ENCODE data around the gene TBCD.

Gene TBCD

DNA sequence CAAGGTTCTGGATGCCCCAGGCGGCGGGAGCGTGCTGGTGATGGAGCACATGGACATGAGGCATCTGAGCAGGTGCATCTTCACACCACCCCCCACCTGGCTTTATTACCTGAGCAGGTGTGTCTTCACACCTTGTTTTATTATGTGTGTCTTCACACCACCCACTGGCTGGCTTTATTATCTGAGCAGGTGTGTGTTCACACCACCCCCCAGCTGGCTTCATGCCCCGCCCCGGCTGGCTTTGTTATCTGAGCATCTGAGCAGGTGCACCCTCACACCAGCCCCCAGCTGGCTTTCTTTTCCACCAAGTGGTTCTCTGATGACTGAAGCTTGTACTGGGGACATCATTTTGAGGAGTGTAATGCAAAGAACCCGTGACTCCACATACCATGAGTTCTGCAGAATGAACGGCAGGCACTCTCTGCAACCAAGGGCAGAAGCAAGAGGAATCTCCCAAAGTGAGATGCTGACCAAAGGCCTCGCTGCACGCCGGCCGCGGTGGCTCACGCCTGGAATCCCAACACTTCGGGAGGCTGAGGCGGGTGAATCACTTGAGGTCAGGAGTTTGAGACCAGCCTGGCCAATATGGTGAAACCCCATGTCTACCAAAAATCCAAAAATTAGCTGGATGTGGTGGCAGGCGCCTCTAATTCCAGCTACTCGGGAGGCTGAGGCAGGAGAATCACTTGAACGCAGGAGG lies 32.7 kb upstream of the TBCD start:
- TF ChIP-seq, protein P1, sequence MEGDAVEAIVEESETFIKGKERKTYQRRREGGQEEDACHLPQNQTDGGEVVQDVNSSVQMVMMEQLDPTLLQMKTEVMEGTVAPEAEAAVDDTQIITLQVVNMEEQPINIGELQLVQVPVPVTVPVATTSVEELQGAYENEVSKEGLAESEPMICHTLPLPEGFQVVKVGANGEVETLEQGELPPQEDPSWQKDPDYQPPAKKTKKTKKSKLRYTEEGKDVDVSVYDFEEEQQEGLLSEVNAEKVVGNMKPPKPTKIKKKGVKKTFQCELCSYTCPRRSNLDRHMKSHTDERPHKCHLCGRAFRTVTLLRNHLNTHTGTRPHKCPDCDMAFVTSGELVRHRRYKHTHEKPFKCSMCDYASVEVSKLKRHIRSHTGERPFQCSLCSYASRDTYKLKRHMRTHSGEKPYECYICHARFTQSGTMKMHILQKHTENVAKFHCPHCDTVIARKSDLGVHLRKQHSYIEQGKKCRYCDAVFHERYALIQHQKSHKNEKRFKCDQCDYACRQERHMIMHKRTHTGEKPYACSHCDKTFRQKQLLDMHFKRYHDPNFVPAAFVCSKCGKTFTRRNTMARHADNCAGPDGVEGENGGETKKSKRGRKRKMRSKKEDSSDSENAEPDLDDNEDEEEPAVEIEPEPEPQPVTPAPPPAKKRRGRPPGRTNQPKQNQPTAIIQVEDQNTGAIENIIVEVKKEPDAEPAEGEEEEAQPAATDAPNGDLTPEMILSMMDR (IDR thresholded peaks at IDR 0.05; ENCODE audit: control insufficient read depth, extremely low read depth, insufficient read depth), result no peak
- no peak for DNase-seq (ENCODE audit: low read depth)
- H3K4me3 ChIP-seq (ENCODE audit: low read depth, low read length), result no peak overlapping the region

DNA sequence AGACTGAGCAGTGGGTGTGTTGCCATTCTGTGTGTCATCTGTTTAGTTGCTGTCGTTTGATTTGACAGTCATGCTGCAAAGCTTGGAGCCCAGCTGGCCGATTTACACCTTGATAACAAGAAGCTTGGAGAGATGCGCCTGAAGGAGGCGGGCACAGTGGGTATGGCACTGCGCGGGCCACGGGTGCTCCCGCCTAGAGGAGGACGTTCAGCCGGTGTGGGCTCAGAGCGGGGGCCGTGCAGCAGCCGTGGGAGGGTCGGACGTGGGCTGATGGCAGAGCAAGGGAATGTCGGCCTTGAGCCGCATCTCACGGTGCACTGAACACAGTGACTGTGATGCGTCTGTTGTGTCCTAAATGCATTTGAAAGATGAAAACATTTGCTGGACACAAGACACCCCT lies 31.7 kb upstream of the TBCD start:
- DNase-seq (ENCODE audit: low read depth), result no peak
- TF ChIP-seq, protein P1 (IDR thresholded peaks at IDR 0.05; ENCODE audit: control insufficient read depth, extremely low read depth, insufficient read depth), result no peak
- H3K4me3 ChIP-seq (ENCODE audit: low read depth, low read length), result no peak overlapping the region

DNA sequence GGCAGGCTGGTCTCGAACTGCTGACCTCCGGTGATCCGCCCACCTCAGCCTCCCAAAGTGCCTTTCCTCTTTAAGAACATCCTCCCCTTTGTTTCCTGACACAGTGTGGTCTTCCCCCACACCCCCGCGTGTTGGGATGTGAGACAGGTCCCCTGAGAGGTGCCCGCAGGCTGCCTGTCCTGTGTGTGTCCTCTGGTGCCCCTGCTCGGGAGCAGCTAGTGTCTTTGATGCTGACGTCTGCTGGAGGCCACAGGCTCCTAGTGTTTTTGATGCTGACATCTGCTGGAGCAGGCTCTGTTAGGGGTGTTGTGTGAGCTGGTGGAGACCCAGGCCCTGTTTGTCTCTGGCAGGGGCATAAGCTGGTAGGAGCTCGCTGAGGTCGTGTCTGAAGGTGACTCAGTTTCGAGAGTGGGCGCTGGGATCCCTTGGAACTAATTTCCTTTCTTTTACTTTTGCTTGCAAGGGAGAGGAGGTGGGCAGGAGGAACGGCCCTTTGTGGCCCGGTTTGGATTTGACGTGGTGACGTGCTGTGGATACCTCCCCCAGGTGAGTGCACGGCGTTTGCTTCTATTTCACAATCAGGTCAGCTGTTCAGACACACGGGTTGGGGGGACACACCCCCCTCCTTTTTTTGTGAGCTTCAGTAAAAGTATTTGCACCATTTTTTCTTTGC lies 29.4 kb upstream of the TBCD start:
- H3K4me3 ChIP-seq (ENCODE audit: low read depth, low read length), result no peak overlapping the region
- DNase-seq (ENCODE audit: low read depth), result no peak
- TF ChIP-seq, protein P1 (IDR thresholded peaks at IDR 0.05; ENCODE audit: control insufficient read depth, extremely low read depth, insufficient read depth), result no peak

DNA sequence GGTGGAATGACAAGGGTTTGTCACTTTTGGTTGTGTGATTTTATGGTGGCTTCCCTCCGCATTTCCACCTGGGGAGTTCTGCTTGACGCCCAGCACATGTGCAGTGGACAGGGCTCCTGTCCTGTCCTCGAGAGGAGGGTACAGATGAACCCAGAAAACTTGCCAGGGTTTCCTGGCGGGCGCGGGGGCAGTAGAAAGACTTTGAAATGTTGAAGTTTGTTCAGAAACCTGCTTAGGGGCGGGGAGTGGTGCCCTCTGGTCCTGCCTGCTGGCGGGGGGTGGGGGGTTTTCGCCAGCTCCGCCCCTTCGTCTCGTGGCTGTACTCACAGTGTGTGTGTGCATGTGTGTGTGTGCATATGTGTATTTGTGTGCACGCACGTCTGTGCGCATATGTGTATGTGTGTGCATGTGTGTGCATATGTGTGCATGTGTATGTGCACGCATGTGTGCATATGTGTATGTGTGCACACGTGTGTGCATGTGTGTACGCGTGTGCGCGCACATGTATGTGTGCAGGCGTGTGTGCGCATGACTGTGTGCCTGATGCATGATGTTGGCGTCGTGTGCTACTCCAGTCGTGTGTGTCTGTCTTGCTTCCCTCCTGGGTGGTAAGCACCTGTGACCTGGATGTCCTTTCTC lies 28.6 kb upstream of the TBCD start:
- no peak overlapping the region for H3K4me3 ChIP-seq (ENCODE audit: low read depth, low read length)
- TF ChIP-seq, protein P1 (IDR thresholded peaks at IDR 0.05; ENCODE audit: control insufficient read depth, extremely low read depth, insufficient read depth), result no peak
- no peak for DNase-seq (ENCODE audit: low read depth)

DNA sequence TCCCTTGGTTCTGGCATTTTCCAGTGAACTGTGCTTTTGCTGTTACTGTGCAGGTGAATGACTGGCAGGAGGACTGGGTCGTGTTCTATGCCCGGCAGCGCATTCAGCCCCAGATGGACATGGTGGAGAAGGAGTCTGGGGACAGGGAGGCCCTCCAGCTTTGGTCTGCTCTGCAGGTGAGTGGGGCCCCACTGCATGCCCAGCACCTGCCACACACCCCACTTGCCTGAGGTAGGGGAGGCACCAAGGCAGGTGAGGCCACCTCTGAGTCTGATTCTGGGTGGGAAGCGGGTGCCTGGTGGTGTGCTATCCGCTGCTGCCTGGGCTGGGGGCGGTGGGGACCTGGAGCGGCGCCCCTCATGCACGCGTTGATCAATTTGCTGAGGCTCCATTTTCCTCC lies 25.4 kb upstream of the TBCD start:
- no peak overlapping the region for H3K4me3 ChIP-seq (ENCODE audit: low read depth, low read length)
- no peak for DNase-seq (ENCODE audit: low read depth)
- TF ChIP-seq, protein P1 (IDR thresholded peaks at IDR 0.05; ENCODE audit: control insufficient read depth, extremely low read depth, insufficient read depth), result no peak

DNA sequence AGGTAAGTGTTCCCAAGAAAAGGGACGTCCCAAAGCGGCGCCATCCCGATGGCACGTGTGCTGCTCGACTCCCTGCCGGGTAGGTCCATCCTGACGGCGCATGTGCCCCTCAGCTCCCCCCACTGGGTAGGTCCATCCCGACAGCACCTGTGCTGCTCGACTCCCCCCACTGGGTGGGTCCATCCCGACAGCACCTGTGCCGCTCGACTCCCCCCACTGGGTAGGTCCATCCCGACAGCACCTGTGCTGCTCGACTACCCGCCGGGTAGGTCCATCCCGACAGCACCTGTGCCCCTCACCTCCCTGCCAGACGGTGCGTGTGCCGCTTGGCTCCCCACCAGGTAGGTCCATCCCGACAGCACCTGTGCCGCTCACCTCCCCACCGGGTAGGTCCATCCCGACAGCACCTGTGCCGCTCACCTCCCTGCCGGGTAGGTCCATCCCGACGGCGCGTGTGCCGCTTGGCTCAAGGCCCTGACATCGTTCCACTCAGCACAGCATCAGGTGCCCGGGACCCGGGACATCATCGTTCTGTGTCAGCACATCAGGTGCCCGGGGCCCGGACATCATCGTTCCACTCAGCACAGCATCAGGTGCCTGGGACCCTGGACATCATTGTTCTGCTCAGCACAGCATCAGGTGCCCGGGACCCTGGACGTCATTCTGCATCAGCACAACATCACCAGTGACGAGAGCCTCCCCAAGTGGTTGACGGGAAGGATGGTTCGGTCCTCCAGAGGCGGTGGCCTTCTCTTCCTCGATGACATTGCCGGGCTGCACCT lies 22.2 kb upstream of the TBCD start:
- TF ChIP-seq, protein P1 (IDR thresholded peaks at IDR 0.05; ENCODE audit: control insufficient read depth, extremely low read depth, insufficient read depth), result no peak
- DNase-seq (ENCODE audit: low read depth), result no peak
- no peak overlapping the region for H3K4me3 ChIP-seq (ENCODE audit: low read depth, low read length)

Measured in LNCaP clone FGC (cell line).